ENCODE data around the gene RNF40. TPM values are rescaled to one million over a fixed set of nuclear protein-coding genes. Genes with fewer than 3 reads are reported as not detected.

The RNF40 gene
- total RNA-seq, 2 experiments from 2014 or later, result 63.2 to 68.1 TPM

- H3K4me3 Mint-ChIP-seq, result no peak overlapping the region
- no peaks in the 10 kb centered on the region for H3K9me3 Mint-ChIP-seq
- peaks cover 22% of the 10 kb centered on the region for H3K4me1 Mint-ChIP-seq (ENCODE audit: low read depth)
- CTCF ChIA-PET, result no interaction called here
- no peak overlapping the region for H3K27ac Mint-ChIP-seq
- ATAC-seq, result no peak
- peaks cover 36% of the 10 kb centered on the region for H3K36me3 Mint-ChIP-seq (ENCODE audit: low read depth)
- POLR2A ChIA-PET, result interaction anchor here (0.8 to 3.2 kb wide), 3 partner anchors 9 to 24 kb away, joined by 3 to 23 read pairs (median 6); partner anchors contain the start of gene RNF40
- no peak for DNase-seq
- intact Hi-C loops (cut with micrococcal nuclease), result no loop called here
- H3K27me3 Mint-ChIP-seq, result no peaks in the 10 kb centered on the region
- TF ChIP-seq, protein P1, sequence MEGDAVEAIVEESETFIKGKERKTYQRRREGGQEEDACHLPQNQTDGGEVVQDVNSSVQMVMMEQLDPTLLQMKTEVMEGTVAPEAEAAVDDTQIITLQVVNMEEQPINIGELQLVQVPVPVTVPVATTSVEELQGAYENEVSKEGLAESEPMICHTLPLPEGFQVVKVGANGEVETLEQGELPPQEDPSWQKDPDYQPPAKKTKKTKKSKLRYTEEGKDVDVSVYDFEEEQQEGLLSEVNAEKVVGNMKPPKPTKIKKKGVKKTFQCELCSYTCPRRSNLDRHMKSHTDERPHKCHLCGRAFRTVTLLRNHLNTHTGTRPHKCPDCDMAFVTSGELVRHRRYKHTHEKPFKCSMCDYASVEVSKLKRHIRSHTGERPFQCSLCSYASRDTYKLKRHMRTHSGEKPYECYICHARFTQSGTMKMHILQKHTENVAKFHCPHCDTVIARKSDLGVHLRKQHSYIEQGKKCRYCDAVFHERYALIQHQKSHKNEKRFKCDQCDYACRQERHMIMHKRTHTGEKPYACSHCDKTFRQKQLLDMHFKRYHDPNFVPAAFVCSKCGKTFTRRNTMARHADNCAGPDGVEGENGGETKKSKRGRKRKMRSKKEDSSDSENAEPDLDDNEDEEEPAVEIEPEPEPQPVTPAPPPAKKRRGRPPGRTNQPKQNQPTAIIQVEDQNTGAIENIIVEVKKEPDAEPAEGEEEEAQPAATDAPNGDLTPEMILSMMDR (IDR thresholded peaks at IDR 0.05), result no peak
Observed at GRCh38 chr16:30773826-30774225, 11.7 kb downstream of the RNF40 start.

GRCh38 chr16:30774367-30775130 lies 12.4 kb downstream of the RNF40 start:
- peaks cover 33% of the 10 kb centered on the region for H3K36me3 Mint-ChIP-seq (ENCODE audit: low read depth)
- peak overlapping the region; percentile 80 for H3K4me3 Mint-ChIP-seq
- H3K4me1 Mint-ChIP-seq (ENCODE audit: low read depth), result peaks cover 22% of the 10 kb centered on the region
- TF ChIP-seq, protein P1 (IDR thresholded peaks at IDR 0.05), result no peak
- ATAC-seq (peak; percentile 6), DNase-seq (no peak)
- no peaks in the 10 kb centered on the region for H3K9me3 Mint-ChIP-seq
- H3K27ac Mint-ChIP-seq, result peak overlapping the region; percentile 55
- no peaks in the 10 kb centered on the region for H3K27me3 Mint-ChIP-seq
- POLR2A ChIA-PET, result interaction anchor here (0.5 to 3.2 kb wide), 14 partner anchors 10 to 841 kb away, joined by 3 to 23 read pairs (median 4); partner anchors contain the start of genes CFAP119, PHKG2, RNF40 and ZNF629
- CTCF ChIA-PET, result interaction anchor here (0.6 to 1.4 kb wide), 3 partner anchors 40 to 959 kb away, joined by 3 to 5 read pairs (median 3); partner anchors contain the start of gene PAGR1
- intact Hi-C loops (cut with micrococcal nuclease), result no loop called here

DNA sequence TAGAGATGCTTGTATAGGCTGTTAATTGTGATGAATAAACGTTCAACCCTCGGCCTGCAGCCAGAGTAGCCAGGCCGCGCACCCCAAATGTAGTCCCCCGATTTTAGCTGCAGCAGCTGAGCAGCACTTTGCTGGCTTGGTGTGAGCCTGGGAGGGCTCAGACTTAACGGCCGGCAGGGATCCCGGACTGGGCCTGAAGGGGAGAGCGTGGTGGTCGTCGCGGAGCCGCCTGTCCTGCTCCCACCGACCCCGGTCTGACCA lies 12.9 kb downstream of the RNF40 start:
- ATAC-seq (no peak), DNase-seq (no peak)
- intact Hi-C loops (cut with micrococcal nuclease), result no loop called here
- TF ChIP-seq, protein P1 (IDR thresholded peaks at IDR 0.05), result no peak
- POLR2A ChIA-PET, result interaction anchor here (0.5 to 3.2 kb wide), 14 partner anchors 9 to 842 kb away, joined by 3 to 23 read pairs (median 4); partner anchors contain the start of genes CFAP119, PHKG2, RNF40 and ZNF629
- Mint-ChIP-seq H3K27me3 (no peaks in the 10 kb centered on the region), H3K9me3 (no peaks in the 10 kb centered on the region), H3K4me1 (ENCODE audit: low read depth) (peaks cover 22% of the 10 kb centered on the region), H3K27ac (peak overlapping the region; percentile 93), H3K4me3 (peak overlapping the region; percentile 80), H3K36me3 (ENCODE audit: low read depth) (peaks cover 33% of the 10 kb centered on the region)
- CTCF ChIA-PET, result interaction anchor here (0.6 to 1.4 kb wide), 3 partner anchors 40 to 959 kb away, joined by 3 to 5 read pairs (median 3); partner anchors contain the start of gene PAGR1

DNA sequence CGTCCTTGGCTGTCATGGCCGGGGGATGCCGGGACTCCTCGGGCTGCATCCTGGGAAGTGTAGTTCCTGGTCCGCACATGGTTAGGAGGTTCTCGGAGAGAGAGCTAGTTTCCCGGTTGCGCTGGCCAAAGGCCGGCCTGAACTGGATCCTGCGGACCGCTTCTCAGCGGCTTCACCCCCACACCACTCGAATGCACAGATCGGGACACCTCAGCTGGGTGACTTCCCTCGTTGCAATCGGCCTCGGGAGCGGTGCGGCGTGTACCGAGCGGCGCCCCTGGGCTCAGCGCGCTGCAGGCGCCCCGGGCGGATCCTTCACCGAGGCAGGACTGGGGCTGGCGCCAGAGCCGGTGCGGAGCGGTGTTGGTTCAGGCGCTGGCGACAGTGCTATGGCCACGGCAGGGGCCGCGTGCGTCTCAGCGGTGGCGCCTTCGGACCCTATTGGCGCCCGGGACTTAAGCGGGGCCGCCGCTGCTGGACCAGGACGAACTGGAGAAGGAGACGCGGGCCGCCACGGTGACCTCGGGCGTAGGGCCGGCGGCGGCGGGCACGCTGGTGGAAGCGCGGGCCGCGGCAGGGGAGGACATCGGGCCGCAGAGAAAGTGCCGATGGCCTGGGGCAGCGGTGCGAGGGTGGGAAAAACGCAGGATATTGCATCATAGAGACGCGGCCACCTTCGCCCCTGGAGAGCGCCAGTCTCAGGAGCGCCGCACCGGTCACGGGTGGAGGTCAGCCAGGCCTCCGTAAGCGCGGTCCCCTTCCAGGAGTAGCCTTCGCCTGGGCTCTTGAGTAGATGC lies 13.5 kb downstream of the RNF40 start:
- H3K4me1 Mint-ChIP-seq (ENCODE audit: low read depth), result peaks cover 22% of the 10 kb centered on the region
- H3K27ac Mint-ChIP-seq, result peak overlapping the region; percentile 93
- H3K4me3 Mint-ChIP-seq, result peak overlapping the region; percentile 80
- CTCF ChIA-PET, result interaction anchor here (0.6 to 1.4 kb wide), 3 partner anchors 39 to 960 kb away, joined by 3 to 5 read pairs (median 3); partner anchors contain the start of gene PAGR1
- no peaks in the 10 kb centered on the region for H3K9me3 Mint-ChIP-seq
- no peaks in the 10 kb centered on the region for H3K27me3 Mint-ChIP-seq
- POLR2A ChIA-PET, result interaction anchor here (0.5 to 3.2 kb wide), 13 partner anchors 9 to 842 kb away, joined by 3 to 23 read pairs (median 4); partner anchors contain the start of genes CFAP119, PHKG2, RNF40 and ZNF629
- ATAC-seq (peak; percentile 84), DNase-seq (peak; percentile 80)
- TF ChIP-seq, protein P1 (IDR thresholded peaks at IDR 0.05), result no peak
- peaks cover 31% of the 10 kb centered on the region for H3K36me3 Mint-ChIP-seq (ENCODE audit: low read depth)
- intact Hi-C loops (cut with micrococcal nuclease), result no loop called here
